ENCODE results near the gene CIRBP.
A peak's percentile ranks its signal among the peaks of the same experiment; 100 is the strongest.

GRCh38 chr19:1251330-1252220 lies 17.6 kb upstream of the CIRBP start:
- TF ChIP-seq CTCF (IDR thresholded peaks at IDR 0.05) (no peak), POLR2AphosphoS5 (IDR thresholded peaks at IDR 0.05) (peak in 3 of 4 donors; percentile 31 to 50 (median 47))
